ENCODE results near the gene SH2D3C. TPM values are rescaled to one million over a fixed set of nuclear protein-coding genes. Genes with fewer than 3 reads are reported as not detected.

Gene SH2D3C
- total RNA-seq, 1 donor from 2014 or later = 5.8 TPM

GRCh38 chr9:127790094-127790855 lies 11.8 kb upstream of the SH2D3C start:
- FAIRE-seq (no peak), DNase-seq (ENCODE audit: low read depth) (no peak)
- Histone ChIP-seq H3K9ac (ENCODE audit: low read length) (no peak overlapping the region), H3K4me1 (ENCODE audit: insufficient read depth, low read length) (peaks cover 7% of the 10 kb centered on the region), H3K4me2 (ENCODE audit: low read length) (no peak overlapping the region), H3K36me3 (ENCODE audit: insufficient read depth, low read length) (peaks cover 44% of the 10 kb centered on the region), H4K20me1 (ENCODE audit: insufficient read depth, low read length) (peaks cover 85% of the 10 kb centered on the region), H3K27me3 (ENCODE audit: insufficient read depth, low read length) (no peaks in the 10 kb centered on the region), H2AFZ (ENCODE audit: low read depth, low read length) (no peak overlapping the region), H3K4me3 (ENCODE audit: insufficient read depth, low read depth, low read length) (no peak overlapping the region), H3K27ac (ENCODE audit: low read depth, low read length) (no peak overlapping the region), H3K9me3 (ENCODE audit: insufficient read depth, low read depth, low read length) (no peaks in the 10 kb centered on the region), H3K79me2 (ENCODE audit: insufficient read depth, low read length) (peaks cover 48% of the 10 kb centered on the region)
- TF ChIP-seq, protein P1, sequence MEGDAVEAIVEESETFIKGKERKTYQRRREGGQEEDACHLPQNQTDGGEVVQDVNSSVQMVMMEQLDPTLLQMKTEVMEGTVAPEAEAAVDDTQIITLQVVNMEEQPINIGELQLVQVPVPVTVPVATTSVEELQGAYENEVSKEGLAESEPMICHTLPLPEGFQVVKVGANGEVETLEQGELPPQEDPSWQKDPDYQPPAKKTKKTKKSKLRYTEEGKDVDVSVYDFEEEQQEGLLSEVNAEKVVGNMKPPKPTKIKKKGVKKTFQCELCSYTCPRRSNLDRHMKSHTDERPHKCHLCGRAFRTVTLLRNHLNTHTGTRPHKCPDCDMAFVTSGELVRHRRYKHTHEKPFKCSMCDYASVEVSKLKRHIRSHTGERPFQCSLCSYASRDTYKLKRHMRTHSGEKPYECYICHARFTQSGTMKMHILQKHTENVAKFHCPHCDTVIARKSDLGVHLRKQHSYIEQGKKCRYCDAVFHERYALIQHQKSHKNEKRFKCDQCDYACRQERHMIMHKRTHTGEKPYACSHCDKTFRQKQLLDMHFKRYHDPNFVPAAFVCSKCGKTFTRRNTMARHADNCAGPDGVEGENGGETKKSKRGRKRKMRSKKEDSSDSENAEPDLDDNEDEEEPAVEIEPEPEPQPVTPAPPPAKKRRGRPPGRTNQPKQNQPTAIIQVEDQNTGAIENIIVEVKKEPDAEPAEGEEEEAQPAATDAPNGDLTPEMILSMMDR (IDR thresholded peaks at IDR 0.05; ENCODE audit: insufficient read depth, low read depth, low read length) = no peak
- no peak for TF ChIP-seq EZH2 (IDR thresholded peaks at IDR 0.05; ENCODE audit: insufficient read depth, low read length)
- Mint-ChIP-seq H3K9me3 (ENCODE audit: unreplicated experiment) (no peaks in the 10 kb centered on the region), H3K27me3 (ENCODE audit: low read depth, unreplicated experiment) (no peaks in the 10 kb centered on the region), H3K4me1 (ENCODE audit: low read depth, unreplicated experiment) (peaks cover 13% of the 10 kb centered on the region), H3K4me3 (ENCODE audit: unreplicated experiment) (no peak overlapping the region), H3K36me3 (ENCODE audit: low read depth, unreplicated experiment) (peaks cover 26% of the 10 kb centered on the region), H3K27ac (ENCODE audit: unreplicated experiment) (no peak overlapping the region)

- Mint-ChIP-seq H3K27me3 (ENCODE audit: low read depth, unreplicated experiment) (no peaks in the 10 kb centered on the region), H3K27ac (ENCODE audit: unreplicated experiment) (no peak overlapping the region), H3K4me1 (ENCODE audit: low read depth, unreplicated experiment) (peaks cover 13% of the 10 kb centered on the region), H3K9me3 (ENCODE audit: unreplicated experiment) (no peaks in the 10 kb centered on the region), H3K4me3 (ENCODE audit: unreplicated experiment) (peak overlapping the region; percentile 50), H3K36me3 (ENCODE audit: low read depth, unreplicated experiment) (peaks cover 26% of the 10 kb centered on the region)
- Histone ChIP-seq H3K36me3 (ENCODE audit: insufficient read depth, low read length) (peaks cover 44% of the 10 kb centered on the region), H3K9me3 (ENCODE audit: insufficient read depth, low read depth, low read length) (no peaks in the 10 kb centered on the region), H3K4me1 (ENCODE audit: insufficient read depth, low read length) (peaks cover 7% of the 10 kb centered on the region), H3K4me2 (ENCODE audit: low read length) (no peak overlapping the region), H3K9ac (ENCODE audit: low read length) (no peak overlapping the region), H3K27me3 (ENCODE audit: insufficient read depth, low read length) (no peaks in the 10 kb centered on the region), H3K27ac (ENCODE audit: low read depth, low read length) (no peak overlapping the region), H3K4me3 (ENCODE audit: insufficient read depth, low read depth, low read length) (no peak overlapping the region), H4K20me1 (ENCODE audit: insufficient read depth, low read length) (peaks cover 78% of the 10 kb centered on the region), H3K79me2 (ENCODE audit: insufficient read depth, low read length) (peaks cover 48% of the 10 kb centered on the region), H2AFZ (ENCODE audit: low read depth, low read length) (no peak overlapping the region)
- DNase-seq (ENCODE audit: low read depth) = no peak
- no peak for FAIRE-seq
- TF ChIP-seq EZH2 (IDR thresholded peaks at IDR 0.05; ENCODE audit: insufficient read depth, low read length) = no peak
- TF ChIP-seq, protein P1 (IDR thresholded peaks at IDR 0.05; ENCODE audit: insufficient read depth, low read depth, low read length) = no peak
These were observed 10.7 kb upstream of the SH2D3C start for GRCh38 chr9:127789179-127789578.

All from astrocyte (in vitro differentiated cells and primary cell).